Stimulated activated CD4-positive, alpha-beta T cell treated with anti-CD3 and anti-CD28 coated beads, Interleukin-4, amount 100 ng/mL, for 48 hours (primary cell): ENCODE data around the gene TECPR2.
"Not testable (repeated sequence)": the region's sequence is repeated elsewhere in the genome, so short reads cannot be mapped to it uniquely, and the experiment has no call there.

Source experiments
- DNase-seq, 2 donors: peaks; one replicate each; pipeline ENCODE4 v3.0.0-alpha.2; 2020; ENCODE audit warnings: low read depth in 2 of 2

The TECPR2 gene

GRCh38 chr14:102333795-102334705, 28.7 kb upstream of the TECPR2 start:
- DNase-seq, result no peak

GRCh38 chr14:102335163-102335562, 27.6 kb upstream of the TECPR2 start:
- no peak for DNase-seq

- DNase-seq, result no peak
Observed at GRCh38 chr14:102338724-102339123, 24.0 kb upstream of the TECPR2 start.

GRCh38 chr14:102341566-102341965, 21.2 kb upstream of the TECPR2 start:
- DNase-seq, result no peak

GRCh38 chr14:102342238-102342637, 20.5 kb upstream of the TECPR2 start:
- DNase-seq, result no peak

GRCh38 chr14:102344084-102344483, 18.7 kb upstream of the TECPR2 start:
- DNase-seq, result no peak

GRCh38 chr14:102344485-102344884, 18.3 kb upstream of the TECPR2 start:
- no peak for DNase-seq

- no peak for DNase-seq
Observed at GRCh38 chr14:102345232-102345631, 17.5 kb upstream of the TECPR2 start.

GRCh38 chr14:102346645-102347044, 16.1 kb upstream of the TECPR2 start:
- DNase-seq, result no peak

- DNase-seq, result no peak
Observed at GRCh38 chr14:102348376-102348775, 14.4 kb upstream of the TECPR2 start.

GRCh38 chr14:102351023-102351422, 11.7 kb upstream of the TECPR2 start:
- DNase-seq, result no peak

GRCh38 chr14:102351593-102351992, 11.1 kb upstream of the TECPR2 start:
- DNase-seq, result not testable (repeated sequence)

- no peak for DNase-seq
Observed at GRCh38 chr14:102352213-102352612, 10.5 kb upstream of the TECPR2 start.

GRCh38 chr14:102353126-102353619, 9.6 kb upstream of the TECPR2 start:
- no peak for DNase-seq

- no peak for DNase-seq
Observed at GRCh38 chr14:102356280-102356679, 6.5 kb upstream of the TECPR2 start.

- no peak for DNase-seq
Observed at GRCh38 chr14:102359341-102359740, 3.4 kb upstream of the TECPR2 start.

GRCh38 chr14:102360388-102360787, 2.4 kb upstream of the TECPR2 start:
- DNase-seq, result no peak

- DNase-seq, result peak; percentile 19 to 53
Observed at GRCh38 chr14:102362084-102362483, 657 bp upstream of the TECPR2 start.

GRCh38 chr14:102363182-102363943, 622 bp downstream of the TECPR2 start:
- peak; percentile 11 to 18 for DNase-seq

- DNase-seq, result no peak
Observed at GRCh38 chr14:102370305-102370809, 7.6 kb downstream of the TECPR2 start.

GRCh38 chr14:102371361-102371760, 8.6 kb downstream of the TECPR2 start:
- DNase-seq, result no peak

- DNase-seq, result no peak
Observed at GRCh38 chr14:102373110-102373509, 10.4 kb downstream of the TECPR2 start.
